ENCODE results near the gene SARS1.
A peak's percentile ranks its signal among the peaks of the same experiment; 100 is the strongest.
"Not testable (repeated sequence)": the region's sequence is repeated elsewhere in the genome, so short reads cannot be mapped to it uniquely, and the experiment has no call there.

Gene SARS1, protein sequence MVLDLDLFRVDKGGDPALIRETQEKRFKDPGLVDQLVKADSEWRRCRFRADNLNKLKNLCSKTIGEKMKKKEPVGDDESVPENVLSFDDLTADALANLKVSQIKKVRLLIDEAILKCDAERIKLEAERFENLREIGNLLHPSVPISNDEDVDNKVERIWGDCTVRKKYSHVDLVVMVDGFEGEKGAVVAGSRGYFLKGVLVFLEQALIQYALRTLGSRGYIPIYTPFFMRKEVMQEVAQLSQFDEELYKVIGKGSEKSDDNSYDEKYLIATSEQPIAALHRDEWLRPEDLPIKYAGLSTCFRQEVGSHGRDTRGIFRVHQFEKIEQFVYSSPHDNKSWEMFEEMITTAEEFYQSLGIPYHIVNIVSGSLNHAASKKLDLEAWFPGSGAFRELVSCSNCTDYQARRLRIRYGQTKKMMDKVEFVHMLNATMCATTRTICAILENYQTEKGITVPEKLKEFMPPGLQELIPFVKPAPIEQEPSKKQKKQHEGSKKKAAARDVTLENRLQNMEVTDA

DNA sequence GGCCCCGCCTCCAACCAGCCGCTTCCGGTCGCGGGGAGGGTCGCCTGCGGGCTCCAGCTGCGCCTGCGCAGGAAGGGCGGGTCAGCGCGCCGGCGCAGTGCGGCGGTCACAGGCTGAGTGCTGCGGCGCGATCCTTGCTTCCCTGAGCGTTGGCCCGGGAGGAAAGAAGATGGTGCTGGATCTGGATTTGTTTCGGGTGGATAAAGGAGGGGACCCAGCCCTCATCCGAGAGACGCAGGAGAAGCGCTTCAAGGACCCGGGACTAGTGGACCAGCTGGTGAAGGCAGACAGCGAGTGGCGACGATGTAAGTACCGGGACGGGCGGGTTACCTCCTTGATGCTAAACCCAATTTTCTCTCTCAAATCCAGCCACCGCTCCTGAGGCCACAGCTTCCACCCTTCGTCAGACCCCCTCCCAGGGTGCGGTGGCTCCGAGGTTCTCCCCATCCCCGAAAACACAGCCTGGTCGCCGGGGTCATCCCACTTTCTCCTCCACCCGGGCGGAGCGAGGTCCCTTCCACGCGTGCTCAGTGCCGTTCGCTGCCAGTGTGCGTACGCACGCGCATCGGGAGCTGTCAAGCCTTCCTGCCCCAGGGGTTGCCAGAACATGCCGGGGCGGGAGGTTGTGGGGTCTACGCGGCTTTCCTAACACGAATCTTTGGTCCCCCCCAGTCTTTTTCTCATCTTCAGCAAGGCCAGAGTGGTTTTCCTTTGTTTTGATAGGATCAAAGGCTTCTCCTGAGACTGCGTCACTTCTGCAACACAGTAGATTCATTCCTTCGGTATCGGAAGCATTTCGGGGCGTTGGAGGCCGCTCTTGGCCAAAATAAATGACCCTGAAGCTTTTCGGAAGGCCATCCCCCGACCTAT lies at the start of gene SARS1:
SARS1 (plus strand) TSS at position 95 of the 870 bp plus-strand sequence; CDS start at position 170, 75 bp downstream.
- peak; percentile 81 to 90 for DNase-seq

DNA sequence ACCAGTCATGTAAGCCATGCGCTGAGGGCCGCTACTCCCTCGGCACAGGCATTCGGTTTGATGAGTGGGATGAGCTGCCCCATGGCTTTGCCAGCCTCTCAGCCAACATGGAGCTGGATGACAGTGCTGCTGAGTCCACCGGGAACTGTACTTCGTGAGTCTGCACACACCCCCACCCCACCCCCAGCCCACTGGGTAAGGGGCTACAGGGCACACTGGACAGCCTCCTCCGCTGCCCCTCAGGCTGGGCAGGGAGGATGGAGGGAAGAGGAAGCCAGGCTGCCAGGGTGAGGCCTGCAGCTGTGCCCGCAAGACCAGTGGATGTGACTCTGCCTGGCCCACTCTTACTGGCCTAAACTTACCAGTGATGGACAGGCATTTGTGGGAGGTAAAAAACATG lies 49.2 kb upstream of the SARS1 start:
- DNase-seq: no peak

DNA sequence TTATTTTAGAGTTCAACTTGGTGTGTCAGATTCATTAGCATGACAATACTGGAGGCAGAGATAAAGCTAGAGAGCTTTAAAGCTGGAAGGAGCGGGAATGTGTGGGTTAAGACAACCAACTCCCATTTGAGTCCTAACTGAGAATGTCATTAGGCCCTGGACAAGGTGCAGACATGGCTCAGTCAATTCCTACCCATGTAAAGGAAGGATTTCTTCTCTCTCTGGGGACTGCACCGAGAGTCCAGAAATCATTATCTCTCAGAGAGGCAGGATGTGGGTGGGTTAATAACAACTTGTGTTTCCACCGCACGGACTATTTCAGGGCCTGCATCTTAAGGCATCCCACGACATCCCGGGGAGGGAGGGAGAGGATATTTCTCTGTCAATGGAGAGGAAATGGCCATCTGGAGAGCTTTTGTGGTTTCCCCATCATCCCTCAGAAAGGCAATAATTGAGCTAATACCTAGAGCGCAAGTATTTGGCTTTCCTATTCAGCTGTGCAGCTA lies 46.7 kb upstream of the SARS1 start:
- DNase-seq: no peak

DNA sequence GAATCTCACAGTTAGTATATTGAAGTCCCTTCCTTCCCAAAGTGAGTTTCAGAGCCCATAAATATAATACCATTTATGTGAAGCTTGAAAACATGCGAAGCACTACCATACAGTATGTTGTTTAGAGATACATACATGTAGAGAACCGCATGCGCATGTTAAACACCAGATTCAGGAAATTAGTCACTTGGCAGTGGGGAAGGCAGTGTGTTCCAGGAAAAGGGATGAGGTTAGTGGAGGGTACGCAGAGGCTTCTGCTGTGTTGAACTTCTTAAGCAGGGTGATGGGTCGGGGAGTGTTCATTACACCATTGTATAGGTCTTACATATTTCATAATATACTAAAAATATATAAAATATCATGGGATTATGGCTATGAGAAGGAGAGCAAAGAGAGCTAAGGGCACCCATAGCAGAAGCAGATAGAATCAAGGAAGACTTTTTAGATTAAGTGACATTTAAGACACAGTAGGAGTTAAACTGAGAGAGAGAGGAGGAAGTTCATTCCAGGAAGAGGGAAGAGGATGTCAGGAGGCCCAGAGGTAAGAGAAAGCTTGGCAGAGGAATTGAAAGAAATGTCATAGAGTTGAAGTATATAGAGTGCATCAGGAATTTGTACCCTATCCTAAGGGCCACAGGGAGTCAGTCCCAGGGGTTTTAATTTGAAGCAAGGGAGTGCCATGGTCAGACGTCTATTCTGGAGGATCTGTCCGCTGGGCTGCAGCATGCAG lies 43.5 kb upstream of the SARS1 start:
- DNase-seq: no peak

DNA sequence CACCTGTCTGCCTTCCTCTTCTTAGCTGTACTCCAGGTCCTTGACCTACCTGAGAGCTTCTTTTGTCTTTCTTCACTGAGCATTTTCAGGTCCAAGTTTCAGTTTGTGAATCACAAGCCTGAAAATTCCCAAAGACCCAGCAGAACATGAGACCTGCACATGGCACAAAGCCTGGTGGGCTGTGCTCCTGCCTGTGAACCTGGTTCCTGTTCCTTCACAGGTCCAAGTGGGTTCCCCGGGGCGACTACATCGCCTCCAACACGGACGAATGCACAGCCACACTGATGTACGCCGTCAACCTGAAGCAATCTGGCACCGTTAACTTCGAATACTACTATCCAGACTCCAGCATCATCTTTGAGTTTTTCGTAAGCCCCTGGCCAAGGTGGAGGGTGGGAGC lies 42.1 kb upstream of the SARS1 start:
- no peak for DNase-seq

DNA sequence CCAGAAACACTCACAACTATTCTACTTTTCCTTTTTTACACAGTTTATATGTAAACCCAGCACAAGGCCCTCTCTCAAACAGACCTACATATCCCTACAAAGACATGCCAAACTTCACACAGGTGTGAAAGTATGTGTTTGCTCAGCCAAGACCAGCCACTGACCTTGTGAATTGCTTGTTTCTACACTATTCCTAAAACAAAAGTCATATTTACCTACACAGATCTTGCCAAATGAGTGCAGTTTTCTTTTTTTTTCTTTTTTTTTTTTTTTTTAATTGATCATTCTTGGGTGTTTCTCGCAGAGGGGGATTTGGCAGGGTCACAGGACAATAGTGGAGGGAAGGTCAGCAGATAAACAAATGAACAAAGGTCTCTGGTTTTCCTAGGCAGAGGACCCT lies 37.4 kb upstream of the SARS1 start:
- not testable (repeated sequence) for DNase-seq

DNA sequence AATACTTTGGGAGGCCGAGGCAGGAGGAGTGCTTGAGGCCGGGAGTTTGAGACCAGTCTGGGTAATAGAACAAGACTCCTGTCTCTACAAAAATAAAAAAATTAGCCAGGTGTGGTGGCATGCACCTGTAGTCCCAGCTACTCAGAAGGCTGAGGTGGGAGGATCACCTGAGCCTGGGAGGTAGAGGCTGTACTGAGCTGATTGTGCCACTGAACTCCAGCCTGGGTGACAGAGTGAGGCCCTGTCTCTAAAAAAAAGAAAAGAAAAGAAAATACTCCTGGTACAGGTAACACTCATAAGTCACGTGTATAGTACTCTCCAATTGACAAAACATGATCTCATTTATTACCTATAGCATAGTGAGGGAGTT lies 33.0 kb upstream of the SARS1 start:
- not testable (repeated sequence) for DNase-seq

DNA sequence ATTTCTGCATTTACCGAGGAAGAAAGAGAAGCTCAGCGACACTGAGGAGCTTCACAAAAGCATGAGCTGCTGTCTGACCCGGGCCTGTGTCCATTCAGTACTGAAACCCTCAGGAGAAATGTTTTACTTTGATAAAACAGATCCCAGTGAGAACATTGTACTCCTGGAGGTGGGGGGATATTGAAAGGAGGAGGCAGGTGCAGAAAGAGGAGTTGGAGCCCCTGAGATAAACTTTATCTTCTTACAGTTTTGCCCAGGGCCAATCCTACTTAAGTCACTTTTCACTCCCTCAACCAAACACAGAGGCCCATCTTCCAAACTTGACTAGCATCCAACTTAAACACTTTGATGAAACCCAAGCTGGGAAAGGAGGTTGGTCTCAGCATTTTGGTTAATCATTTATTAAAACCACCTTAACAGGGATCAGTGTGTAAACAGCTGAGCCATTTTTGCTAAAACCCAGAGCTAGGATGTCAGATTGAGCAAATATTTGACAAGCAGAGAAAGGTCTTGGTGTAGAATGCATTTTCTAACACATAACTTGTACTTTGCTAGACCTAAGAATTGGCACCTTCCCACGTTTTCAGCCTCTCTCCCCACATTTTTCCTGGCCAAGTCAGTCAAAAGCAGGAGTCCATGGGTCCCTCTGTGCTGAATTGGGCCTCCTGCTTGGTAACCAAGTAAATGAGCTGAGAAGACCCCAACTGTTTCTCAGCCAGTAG lies 32.5 kb upstream of the SARS1 start:
- no peak for DNase-seq

DNA sequence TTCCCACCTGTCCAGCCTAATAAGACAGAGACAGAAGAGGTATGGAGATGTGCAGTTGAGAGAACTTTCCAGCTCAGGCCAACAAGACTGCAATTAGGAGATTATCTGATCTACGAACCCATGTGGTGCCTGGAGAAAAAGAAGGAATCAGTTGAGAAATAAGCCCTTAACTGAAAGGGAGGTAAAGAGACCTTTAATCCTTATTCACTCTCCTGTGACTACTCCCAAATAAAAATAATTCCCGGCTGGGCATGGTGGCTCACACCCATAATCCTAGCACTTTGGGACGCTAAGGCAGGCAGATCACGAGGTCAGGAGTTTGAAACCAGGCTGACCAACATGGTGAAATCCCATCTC lies 31.9 kb upstream of the SARS1 start:
- no peak for DNase-seq

DNA sequence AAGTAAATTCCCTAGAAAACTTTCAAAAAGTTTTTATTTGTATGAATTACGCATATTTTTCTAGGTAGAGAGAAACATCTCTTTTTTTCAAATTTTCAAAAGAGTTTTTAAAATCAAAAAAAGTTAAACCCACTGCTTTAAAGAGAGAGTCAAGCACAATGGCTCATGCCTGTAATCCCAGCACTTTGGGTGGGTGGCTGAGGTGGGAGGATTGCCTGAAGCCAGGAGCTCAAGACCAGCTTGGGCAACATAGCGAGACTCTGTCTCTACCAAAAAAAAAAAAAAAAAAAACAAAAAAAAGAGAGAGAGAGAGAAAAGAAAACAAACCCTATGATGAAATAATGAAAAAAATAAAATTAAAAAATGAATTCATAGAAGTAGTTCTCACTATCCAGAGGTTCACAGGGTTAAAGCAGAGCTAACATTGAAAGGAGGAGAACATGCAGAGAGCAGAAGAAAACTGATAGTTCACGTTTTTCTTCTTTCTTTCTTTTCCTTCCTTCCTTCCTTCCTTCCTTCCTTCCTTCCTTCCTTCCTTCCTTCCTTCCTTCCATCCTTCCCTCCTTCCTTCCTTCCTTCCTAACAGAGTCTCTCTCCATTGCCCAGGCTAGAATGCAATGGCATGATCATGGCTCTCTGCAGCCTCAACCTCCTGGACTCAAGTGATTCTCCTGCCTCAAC lies 30.5 kb upstream of the SARS1 start:
- DNase-seq: no peak

DNA sequence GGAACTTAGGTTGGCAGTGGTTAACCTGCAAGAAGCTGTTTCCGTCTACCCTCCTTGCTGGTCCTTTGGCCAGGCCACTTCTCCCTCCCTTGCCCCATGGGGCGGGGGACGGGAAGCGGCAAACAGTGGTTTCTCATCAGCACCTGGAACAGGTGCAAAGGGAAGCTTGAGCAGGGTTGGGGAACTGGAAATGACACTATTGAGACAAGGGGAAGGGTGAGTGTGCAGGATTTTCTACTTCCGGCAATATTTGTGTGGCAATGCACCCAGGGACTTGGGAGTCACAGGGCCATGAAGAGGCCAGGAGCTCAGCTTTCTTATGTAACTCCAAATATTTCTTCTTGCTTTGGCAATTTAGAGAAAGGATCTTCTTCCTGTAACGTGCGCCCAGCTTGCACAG lies 29.0 kb upstream of the SARS1 start:
- no peak for DNase-seq

DNA sequence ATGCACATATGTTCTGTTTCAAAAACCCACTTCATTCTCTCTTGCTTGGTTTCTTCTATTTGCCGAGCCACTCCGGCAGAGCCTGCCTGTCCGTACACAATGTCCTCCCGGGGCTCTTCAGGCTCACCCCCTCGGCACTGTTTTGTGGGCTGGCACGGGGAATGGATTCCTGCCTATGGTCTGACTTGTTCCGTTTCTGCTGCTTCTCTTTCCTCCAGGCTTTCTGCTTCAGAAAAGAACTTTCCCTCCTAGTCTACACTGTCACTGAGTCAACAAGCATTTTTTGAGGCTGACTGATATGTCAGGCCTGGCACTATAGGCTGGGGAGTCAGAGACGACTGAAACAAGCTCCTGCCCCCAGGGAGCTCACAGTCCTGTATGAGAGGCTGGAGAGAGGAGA lies 28.4 kb upstream of the SARS1 start:
- DNase-seq: no peak

DNA sequence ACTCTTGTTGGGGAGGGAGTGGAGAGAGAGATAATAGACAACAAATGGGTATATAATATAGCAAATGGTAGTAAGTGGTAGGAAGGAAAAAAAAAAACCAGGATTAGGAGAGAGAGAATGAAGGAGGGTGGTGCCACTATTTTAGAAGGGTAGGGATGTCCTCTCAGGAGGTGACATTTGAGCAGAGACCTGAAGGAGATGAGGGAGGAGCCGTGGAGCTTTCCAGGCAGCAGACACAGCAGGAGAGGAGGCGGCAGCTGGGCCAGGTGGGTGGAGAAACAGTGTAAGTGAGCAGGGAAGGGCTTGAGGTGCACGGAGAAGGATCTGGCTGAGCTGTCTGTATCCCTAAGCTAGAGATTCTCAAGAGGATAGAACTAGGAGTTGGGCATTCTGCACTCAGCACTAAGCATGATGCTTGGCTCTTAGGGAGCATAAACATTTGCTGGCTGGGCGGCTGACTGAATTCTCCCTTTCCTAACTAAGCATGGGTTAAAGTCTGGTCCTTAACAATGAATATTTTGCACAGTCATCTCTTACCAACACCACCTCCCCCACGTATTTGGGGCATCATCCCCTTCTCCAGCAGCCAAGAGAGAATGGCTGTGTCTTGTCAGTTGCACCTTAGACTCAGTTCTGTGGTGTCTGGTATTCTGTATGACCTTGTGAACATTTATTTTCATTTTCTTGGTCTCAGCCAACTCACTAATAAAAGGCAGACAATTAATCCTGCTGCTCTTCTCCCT lies 27.6 kb upstream of the SARS1 start:
- no peak for DNase-seq

DNA sequence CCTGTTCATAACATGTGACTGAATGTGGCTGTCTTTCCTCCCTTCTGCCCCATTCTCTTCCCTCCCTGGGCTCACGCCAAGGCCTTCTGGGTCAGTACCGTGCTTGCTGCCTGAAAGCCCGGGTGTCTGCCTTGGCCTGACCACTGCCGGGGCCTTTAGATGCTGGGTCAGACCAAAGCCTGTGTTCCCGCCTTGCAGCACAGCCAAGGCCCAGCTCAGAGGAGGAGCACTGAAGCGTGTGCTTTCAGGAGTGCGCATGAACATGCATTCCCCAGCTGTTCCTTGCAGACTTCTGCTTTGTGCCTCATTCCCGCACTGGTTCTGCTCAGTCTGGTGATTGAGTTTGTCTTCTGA lies 27.0 kb upstream of the SARS1 start:
- no peak for DNase-seq

DNA sequence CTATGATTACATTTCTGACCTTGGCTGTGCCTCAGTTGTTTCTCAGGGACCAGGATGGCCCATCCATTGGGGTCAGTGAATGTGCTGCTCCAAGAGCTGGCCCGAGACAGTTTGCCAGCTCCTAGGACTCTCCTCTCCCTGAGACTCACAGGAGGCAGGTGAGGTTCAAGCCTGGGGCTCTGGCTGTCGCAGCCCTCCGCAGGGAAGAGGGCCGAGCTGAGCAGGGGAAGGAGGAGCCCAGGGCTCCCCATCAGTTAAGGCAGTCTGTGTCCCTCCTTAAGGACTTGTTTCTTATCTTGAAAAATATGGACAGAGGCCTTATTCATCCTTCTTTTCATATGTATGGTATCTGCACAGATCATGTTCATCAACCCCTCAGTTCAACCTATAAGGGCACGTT lies 26.6 kb upstream of the SARS1 start:
- no peak for DNase-seq

DNA sequence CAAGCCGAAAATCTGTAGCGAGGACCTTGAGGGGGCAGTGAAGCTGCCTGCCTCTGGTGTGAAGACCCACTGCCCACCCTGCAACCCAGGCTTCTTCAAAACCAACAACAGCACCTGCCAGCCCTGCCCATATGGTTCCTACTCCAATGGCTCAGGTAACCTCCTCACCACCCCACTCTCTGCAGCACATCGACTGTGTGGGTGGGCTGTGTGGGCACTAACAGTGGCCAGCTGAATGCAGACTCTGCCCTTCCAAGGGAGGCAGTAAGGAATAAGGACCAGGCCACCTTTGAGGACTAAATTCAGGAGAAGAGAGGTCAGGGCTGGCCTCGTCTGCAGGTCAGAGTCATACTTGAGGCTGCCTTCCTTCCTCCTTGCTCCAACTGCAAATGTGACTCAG lies 25.5 kb upstream of the SARS1 start:
- no peak for DNase-seq

DNA sequence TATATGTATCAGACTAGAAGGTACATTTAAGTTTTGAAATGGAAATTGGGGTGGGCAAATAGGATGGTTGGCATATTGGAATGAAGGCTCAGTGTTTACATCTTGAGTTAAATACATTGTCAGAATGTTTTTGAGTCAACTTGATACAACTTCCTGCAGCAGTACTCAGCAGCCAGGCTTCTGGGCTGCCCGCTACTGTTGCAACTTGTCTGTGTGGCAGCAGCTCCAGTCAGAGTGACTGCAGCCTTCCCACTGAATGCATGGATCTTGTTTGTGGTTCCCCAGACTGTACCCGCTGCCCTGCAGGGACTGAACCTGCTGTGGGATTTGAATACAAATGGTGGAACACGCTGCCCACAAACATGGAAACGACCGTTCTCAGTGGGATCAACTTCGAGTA lies 24.9 kb upstream of the SARS1 start:
- no peak for DNase-seq

DNA sequence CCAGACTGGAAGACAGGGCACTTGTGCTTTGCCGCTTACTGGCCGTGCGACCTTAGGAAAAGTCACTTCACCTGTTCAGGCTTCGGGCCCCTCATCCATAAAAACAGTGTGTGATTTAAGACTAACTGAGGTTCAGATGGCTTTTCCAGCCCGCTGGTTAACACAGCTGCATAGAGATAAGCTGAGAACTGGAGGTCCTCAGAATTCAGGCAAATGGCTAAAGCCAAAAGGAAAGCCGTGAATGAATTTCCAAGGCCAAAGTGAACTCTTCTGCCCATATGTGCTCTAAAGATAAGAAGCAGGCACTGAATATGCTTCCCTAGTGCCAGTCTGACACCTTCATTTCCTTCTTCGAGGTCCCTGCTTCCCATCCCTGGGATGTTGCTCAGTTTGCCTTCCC lies 23.5 kb upstream of the SARS1 start:
- DNase-seq: no peak

DNA sequence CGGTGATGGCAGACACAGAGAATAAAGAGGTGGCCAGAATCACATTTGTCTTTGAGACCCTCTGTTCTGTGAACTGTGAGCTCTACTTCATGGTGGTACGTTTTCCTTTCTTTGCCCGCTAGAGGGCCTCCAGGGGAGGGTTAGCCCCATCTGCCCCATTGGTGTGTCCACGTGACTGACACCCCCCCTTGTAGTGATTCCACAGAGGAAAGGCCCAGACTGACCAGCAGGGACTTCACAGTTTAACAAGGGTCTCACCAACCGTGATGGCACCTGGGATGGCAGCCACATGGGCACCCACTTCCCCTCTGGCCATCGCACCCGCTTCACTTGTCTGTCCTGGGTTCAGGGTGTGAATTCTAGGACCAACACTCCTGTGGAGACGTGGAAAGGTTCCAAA lies 22.3 kb upstream of the SARS1 start:
- no peak for DNase-seq

DNA sequence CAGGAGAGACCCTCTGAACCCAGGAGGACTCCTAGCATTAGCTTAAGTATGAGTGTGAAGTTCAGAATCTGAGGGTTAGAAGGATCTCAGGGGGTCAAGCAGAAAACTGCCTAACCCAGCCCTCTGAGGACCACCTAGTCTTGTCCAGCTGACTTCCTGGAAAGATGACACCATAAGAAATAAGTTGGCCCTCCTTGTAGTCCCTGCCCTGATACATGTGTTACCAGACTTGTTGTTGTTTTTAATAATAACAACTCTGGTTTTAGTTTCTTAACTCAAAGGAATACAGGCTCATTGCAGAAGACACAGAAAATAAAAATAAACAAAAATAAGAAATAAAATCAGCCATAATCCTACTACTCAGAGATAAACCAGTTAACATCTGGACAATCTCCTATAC lies 21.8 kb upstream of the SARS1 start:
- no peak for DNase-seq

DNA sequence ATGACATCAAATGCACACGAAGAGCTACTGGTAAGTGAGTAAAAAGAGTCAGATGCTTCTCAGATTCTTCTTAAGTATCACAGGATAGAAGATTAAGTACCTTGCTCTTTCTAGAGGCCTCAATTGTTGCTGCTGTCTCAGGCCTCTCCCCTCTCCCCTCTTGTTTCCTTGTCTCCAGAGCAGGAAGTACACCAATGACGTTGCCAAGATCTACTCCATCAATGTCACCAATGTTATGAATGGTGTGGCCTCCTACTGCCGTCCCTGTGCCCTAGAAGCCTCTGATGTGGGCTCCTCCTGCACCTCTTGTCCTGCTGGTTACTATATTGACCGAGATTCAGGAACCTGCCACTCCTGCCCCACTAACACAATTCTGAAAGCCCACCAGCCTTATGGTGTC lies 21.3 kb upstream of the SARS1 start:
- no peak for DNase-seq
